Suppressor macrophage treated with lipopolysaccharide for 4 hours (primary cell): ENCODE measurements around the gene RLN2.
"Not testable (repeated sequence)": the region's sequence is repeated elsewhere in the genome, so short reads cannot be mapped to it uniquely, and the experiment has no call there.

Experiments
- DNase-seq: peaks from one replicate; pipeline ENCODE4 v3.0.0-alpha.2; 2020

The RLN2 gene, protein sequence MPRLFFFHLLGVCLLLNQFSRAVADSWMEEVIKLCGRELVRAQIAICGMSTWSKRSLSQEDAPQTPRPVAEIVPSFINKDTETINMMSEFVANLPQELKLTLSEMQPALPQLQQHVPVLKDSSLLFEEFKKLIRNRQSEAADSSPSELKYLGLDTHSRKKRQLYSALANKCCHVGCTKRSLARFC

GRCh38 chr9:5303840-5304795 is at the start of gene RLN2:
RLN2 (minus strand) TSS chr9:5304716; CDS start chr9:5304580, 136 bp downstream.
- not testable (repeated sequence) for DNase-seq

- DNase-seq, result no peak
These were observed 49.7 kb upstream of the RLN2 start for GRCh38 chr9:5354184-5354583.

GRCh38 chr9:5352637-5353248 is 48.2 kb upstream of the RLN2 start:
- DNase-seq, result no peak

GRCh38 chr9:5338992-5339981 is 34.8 kb upstream of the RLN2 start, which contains the start of gene RLN1:
RLN1 (minus strand) TSS chr9:5339876; CDS start chr9:5339746, 130 bp downstream.
- not testable (repeated sequence) for DNase-seq

- DNase-seq, result no peak
These were observed 32.2 kb upstream of the RLN2 start for GRCh38 chr9:5336688-5337087.

DNA sequence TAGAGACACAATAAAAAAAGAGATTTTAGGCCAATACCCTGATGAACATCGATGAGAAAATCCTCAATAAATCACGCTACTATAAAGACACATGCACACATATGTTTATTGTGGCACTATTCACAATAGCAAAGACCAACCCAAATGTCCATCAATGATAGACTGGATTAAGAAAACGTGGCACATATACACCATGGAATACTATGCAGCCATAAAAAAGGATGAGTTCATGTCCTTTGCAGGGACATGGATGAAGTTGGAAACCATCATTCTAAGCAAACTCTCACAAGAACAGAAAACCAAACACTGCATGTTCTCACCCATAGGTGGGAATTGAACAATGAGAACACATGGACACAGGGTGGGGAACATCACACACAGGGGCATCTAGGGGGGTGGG is 26.8 kb upstream of the RLN2 start:
- DNase-seq, result not testable (repeated sequence)

DNA sequence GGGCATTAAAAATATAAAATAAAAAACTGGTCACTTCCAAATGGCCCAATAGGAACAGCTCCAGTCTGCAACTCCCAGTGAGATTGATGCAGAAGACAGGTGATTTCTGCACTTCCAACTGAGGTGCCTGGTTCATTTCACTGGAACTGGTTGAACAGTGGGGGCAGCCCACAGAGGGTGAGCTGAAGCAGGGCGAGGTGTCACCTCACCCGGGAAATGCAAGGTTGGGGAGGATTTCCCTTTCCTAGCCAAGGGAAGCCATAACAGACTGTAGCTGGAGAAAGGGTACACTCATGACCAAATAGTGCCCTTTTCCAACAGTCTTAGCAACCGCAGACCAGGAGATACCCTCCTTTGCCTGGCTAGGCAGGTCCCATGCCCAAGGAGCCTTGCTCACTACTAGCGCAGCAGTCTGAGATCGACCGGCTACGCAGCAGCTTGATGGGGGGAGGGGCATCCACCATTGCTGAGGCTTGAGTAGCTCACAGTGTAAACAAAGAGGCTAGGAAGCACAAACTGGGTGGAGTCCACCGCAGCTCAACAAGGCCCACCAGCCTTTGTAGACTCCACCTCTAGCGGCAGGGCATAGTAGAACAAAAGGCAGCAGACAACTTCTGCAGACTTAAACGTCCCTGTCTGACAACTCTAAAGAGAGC is 22.5 kb upstream of the RLN2 start:
- DNase-seq, result no peak

DNA sequence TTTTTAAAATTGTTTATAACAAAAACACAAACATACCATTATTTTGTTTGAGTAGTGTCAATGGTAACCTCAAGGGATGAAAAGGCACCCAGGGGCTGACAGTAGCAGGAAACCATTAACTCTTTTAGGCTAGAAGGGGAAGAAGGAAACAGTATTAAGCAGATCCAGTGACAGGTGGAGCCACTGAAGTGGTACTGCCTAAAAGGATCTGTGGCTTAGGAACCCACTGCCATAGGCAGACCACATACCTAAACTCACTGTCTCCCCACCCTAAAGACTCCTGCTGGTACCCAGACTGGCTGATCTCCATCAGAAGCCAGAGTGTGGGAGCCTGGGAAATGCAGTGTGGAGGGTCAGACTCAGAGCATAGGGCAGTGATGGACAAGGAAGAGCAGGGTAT is 21.7 kb upstream of the RLN2 start:
- DNase-seq, result no peak

DNA sequence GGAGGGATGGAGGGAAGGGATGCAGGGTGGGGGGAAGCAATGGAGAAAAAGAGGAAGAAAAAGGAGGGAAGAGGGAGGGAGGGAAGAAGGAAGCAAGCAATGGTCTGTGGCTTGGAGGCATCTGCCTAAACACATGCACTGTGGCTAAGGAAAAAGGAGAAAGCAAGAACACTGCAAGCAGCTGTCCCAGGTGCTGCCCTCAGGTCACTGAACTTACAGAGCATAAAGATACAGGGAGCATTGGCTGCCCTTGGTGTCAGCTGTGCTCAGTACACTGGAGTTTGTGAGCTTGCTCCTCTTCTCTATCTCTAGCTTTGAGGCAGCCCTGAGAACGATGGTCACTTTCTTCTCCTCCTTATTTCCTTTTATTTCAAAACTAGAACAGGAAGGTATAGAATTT is 17.1 kb upstream of the RLN2 start:
- not testable (repeated sequence) for DNase-seq

- no peak for DNase-seq
These were observed 16.5 kb upstream of the RLN2 start for GRCh38 chr9:5321058-5321457.

DNA sequence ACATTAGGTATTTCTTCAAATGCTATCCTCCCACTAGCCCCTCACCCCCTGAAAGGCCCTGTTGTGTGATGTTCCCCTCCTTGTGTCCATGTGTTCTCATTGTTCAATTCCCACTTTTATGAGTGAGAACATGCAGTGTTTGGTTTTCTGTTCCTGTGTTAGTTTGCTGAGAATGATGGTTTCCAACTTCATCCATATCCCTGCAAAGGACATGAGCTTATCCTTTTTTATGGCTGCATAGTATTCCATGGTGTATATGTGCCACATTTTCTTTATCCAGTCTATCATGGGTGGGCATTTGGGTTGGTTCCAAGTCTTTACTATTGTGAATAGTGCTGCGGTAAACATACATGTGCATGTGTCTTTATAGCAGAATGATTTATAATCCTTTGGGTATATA is 11.9 kb upstream of the RLN2 start:
- not testable (repeated sequence) for DNase-seq

GRCh38 chr9:5315187-5315923 is 10.8 kb upstream of the RLN2 start:
- DNase-seq, result no peak

DNA sequence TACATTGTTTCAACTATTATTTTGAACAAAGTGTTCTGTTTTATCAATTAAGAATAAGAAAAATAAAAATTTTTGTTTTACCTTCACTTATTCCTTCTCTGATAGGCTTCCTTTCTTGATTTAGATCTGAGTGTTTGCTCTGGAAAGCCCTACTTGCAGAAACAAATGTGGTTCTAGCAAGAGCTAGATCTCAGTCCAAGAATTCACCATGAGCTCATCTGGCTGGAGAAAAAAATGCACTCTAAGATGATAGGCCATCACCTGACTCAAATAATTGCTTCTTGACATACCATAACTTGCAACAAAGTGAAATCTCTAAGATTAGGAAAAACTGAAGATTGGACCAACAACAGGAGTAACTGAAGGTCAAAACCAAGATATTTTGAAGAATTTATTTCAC is 6.3 kb upstream of the RLN2 start:
- DNase-seq, result no peak

DNA sequence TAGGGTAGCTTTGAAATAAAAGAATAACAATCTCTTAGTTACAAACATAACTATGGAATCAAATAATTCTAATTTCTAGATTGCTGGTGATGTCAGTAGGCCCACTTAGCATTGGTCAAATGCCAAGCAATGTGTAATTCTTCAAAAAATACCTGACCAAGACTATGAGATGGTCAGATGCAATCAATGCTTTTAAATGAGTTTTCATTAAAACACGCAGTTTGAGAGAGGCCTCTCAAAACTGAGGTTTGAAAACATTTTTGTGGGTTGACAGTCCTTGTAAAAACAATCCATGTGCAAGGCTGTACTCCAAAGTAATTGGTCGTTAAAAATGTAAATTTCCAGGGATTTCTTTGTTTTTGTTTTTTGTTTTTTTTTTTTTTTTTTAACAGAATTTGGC is 1.2 kb upstream of the RLN2 start:
- no peak for DNase-seq

GRCh38 chr9:5301544-5301943 is 3.0 kb downstream of the RLN2 start:
- no peak for DNase-seq

- DNase-seq, result no peak
These were observed 12.4 kb downstream of the RLN2 start for GRCh38 chr9:5292141-5292540.

DNA sequence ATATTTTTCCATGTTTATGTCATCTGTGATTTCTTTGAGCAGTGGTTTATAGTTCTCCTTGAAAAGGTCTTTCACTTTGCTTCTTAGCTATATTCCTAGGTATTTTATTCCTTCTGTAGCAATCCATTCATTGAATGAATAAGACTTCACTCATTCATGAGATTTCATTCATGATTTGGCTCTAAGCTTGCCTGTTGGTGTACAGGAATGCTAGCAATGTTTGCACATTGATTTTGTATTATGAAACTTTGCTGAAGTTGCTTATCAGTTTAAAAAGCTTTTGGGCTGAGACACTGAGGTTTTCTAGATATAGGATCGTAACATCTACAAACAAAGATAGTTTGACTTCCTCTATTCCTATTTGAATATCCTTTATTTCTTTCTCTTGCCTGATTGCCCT is 15.9 kb downstream of the RLN2 start:
- DNase-seq, result no peak

DNA sequence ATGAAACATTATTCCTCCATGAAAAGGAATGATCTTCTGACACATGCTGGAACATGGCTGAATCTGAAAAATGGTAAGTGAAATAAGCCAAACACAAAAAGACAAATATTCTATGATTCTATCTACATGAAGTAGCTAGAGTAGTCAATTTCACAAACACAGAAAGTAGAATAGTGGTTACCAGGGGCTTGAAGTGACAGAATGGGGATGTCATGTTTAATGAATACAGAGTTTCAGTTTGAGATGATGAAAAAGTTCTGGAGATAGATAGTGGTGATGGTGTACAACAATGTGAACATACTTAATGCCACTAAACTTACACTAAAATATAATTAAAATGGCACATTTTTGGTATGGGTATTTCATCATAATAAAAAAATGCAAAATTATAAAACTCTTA is 18.3 kb downstream of the RLN2 start:
- DNase-seq, result no peak

GRCh38 chr9:5278486-5278885 is 26.0 kb downstream of the RLN2 start:
- DNase-seq, result no peak

DNA sequence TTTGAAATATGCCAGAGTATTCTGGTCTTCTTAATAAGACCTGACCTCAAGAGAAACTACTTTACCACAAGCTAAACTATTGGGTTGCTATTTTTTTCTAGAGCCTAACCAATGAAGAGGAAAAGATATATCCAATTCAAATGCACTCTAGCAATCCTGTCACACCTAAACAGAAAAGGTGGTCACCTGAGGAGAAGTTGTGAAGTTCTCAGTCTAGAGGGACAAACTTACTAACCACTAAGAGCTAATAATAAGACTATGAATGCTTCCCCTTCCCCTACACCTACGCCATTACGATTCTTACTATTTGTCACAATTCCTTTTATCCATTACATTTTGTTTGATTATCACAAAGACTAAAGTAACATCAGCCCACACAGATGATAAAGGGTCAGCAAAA is 29.7 kb downstream of the RLN2 start:
- DNase-seq, result no peak

DNA sequence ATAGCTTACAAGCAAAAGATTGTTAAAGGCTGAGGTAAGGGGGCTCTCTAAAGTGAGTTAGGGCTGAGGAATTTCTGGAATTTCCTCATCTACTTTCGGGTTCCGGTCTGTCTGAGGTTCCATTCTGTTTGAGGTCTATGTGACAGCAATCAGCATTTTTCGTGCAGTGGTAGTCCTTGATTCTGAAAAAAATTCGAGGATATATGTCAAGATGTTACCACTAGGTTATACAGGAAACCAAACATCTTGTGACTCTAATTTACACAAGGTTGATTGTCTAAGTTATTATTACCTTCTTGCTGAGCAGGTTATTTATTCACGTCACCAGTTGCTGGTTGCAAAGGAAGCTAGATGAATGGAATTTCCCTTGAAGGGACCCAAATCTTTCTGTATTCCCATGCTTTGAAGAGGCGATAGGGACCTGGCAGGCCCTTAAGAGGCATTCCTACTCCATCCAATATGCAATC is 35.2 kb downstream of the RLN2 start:
- no peak for DNase-seq
